ENCODE results near the gene SSR2.

GRCh38 chr1:155976062-155976912 is 44.5 kb downstream of the SSR2 start:
- TF ChIP-seq CTCF (IDR thresholded peaks at IDR 0.05) (no peak), POLR2A (IDR thresholded peaks at IDR 0.05) (no peak), POLR2AphosphoS5 (IDR thresholded peaks at IDR 0.05) (peak in 1 of 4 donors; percentile 25), EP300 (IDR thresholded peaks at IDR 0.05) (no peak)
